K562 (cell line): ENCODE data around the gene MYO1D. TPM values are rescaled to one million over a fixed set of nuclear protein-coding genes. Genes with fewer than 3 reads are reported as not detected.

ENCODE experiments used
- ATAC-seq: fragments of 200-7000 bp; cut with Tn5 transposase; 3 replicates; pipeline ENCODE4 v1.9.1; 2020; ENCODE audit warnings: moderate library complexity
- BruUV-seq: library from RNA; stranded (reverse); fragments of 400-500 nt; replicated peaks from 2 replicates; lab custom pipeline; 2021; lab: Mats Ljungman, UMichigan
- CTCF ChIA-PET: fragments of 300-600 bp; formaldehyde crosslinking; extraction: SDS; loops from one replicate; lab custom pipeline; 2021; ENCODE audit warnings: low intra/inter-chr PET ratio; lab: Yijun Ruan, JAX
- POLR2A ChIA-PET: fragments of 300-600, 350-650 bp; sonication (Branson Sonifier 250); formaldehyde crosslinking; extraction: SDS; loops from one replicate; lab custom pipeline; 2021; ENCODE audit warnings: antibody characterized with exemption, inconsistent platforms; lab: Yijun Ruan, JAX
- DNase-seq, 4 experiments: peaks; one replicate each; pipeline versions ENCODE4 v3.0.0 to v3.0.0-alpha.2; 2011 to 2018; ENCODE audit warnings: low spot score in 3 of 4, mixed read lengths in 3 of 4; ENCODE audit errors: extremely low read depth in 1 of 4
- FAIRE-seq: peaks from 2 replicates; lab custom pipeline; 2011; peaks lifted over from hg19 to GRCh38; lab: Jason Lieb, UNC
- H2AFZ ChIP-seq: 2 replicates; pipeline ENCODE4 v1.6.0; 2011; ENCODE audit warnings: low read depth, low read length, control low read depth, inconsistent platforms
- H3K27ac ChIP-seq: fragments of 200-600 bp; 3 replicates; pipeline ENCODE4 v1.8.0; 2011; ENCODE audit warnings: low read depth, mild to moderate bottlenecking, control low read depth, inconsistent platforms, low read length, moderate library complexity, mixed read lengths; ENCODE audit errors: extremely low read depth
- H3K27me3 ChIP-seq, 2 experiments: fragments of 300-600 bp in 1 of 2; 2 replicates in 1 of 2; 3 replicates in 1 of 2; pipeline versions ENCODE4 v1.6.0 to v1.8.0; 2011; ENCODE audit warnings: inconsistent platforms in 2 of 2, low read length in 2 of 2, mild to moderate bottlenecking in 1 of 2, mixed read lengths in 1 of 2, moderate library complexity in 1 of 2; ENCODE audit not compliant: control insufficient read depth in 2 of 2, insufficient read depth in 2 of 2
- H3K36me3 ChIP-seq: fragments of 300-600 bp; 3 replicates; pipeline ENCODE4 v1.8.0; 2011; ENCODE audit warnings: mild to moderate bottlenecking, low read length, inconsistent platforms; ENCODE audit not compliant: control insufficient read depth, insufficient read depth
- H3K4me1 ChIP-seq, 2 experiments: fragments of 200-600 bp in 1 of 2; replicated peaks in 1 of 2; 2 replicates in 1 of 2; 3 replicates in 1 of 2; pipeline versions ENCODE4 v1.5.1 to v1.8.0; 2011; ENCODE audit warnings: inconsistent platforms in 2 of 2, low read length in 2 of 2, mild to moderate bottlenecking in 1 of 2, mixed read lengths in 1 of 2, moderate library complexity in 1 of 2; ENCODE audit not compliant: control insufficient read depth in 2 of 2, insufficient read depth in 2 of 2
- H3K4me2 ChIP-seq: 2 replicates; pipeline ENCODE4 v1.6.1; 2011; ENCODE audit warnings: low read length, control low read depth, inconsistent platforms, mixed read lengths; ENCODE audit not compliant: insufficient read depth
- H3K4me3 ChIP-seq: fragments of 200-600 bp; sonication (generic), shearing (Covaris generic); 2 replicates; pipeline ENCODE4 v1.5.1; 2016; ENCODE audit warnings: control low read depth, inconsistent platforms
- H3K79me2 ChIP-seq: fragments of 200-600 bp; 3 replicates; pipeline ENCODE4 v1.8.0; 2011; ENCODE audit warnings: low read length, inconsistent platforms; ENCODE audit not compliant: control insufficient read depth, insufficient read depth
- H3K9ac ChIP-seq, 2 experiments: 2 replicates each; pipeline versions ENCODE4 v1.6.0 to v1.6.1; 2011; ENCODE audit warnings: low read depth in 2 of 2, low read length in 2 of 2, control low read depth in 1 of 2, inconsistent platforms in 1 of 2, mild to moderate bottlenecking in 1 of 2, mixed read lengths in 1 of 2; ENCODE audit not compliant: insufficient read depth in 1 of 2
- H3K9me1 ChIP-seq: one replicate; pipeline ENCODE4 v1.6.0; 2011; ENCODE audit warnings: inconsistent platforms, mild to moderate bottlenecking, low read length, moderate library complexity; ENCODE audit not compliant: control insufficient read depth, insufficient read depth
- H3K9me3 ChIP-seq: replicated peaks from 2 replicates; pipeline ENCODE4 v1.5.1; 2011; ENCODE audit warnings: low read depth, low read length, inconsistent platforms; ENCODE audit not compliant: control insufficient read depth, insufficient read depth
- H4K20me1 ChIP-seq: replicated peaks from 2 replicates; pipeline ENCODE4 v1.6.1; 2011; ENCODE audit warnings: low read length, inconsistent platforms, mixed read lengths; ENCODE audit not compliant: control insufficient read depth, insufficient read depth
- NFXL1 ChIP-seq: fragments of 450-650 bp; formaldehyde crosslinking; IDR thresholded peaks from 2 replicates; pipeline ENCODE4 v1.4.0; 2021; ENCODE audit warnings: mild to moderate bottlenecking
- NR0B1 ChIP-seq: fragments of 450-650 bp; IDR thresholded peaks from one replicate; pipeline ENCODE4 v1.6.1; 2018; ENCODE audit warnings: mild to moderate bottlenecking, moderate library complexity; ENCODE audit not compliant: partially characterized antibody
- RUNX1 ChIP-seq: sonication (generic); IDR thresholded peaks from 2 replicates; pipeline ENCODE4 v1.6.1; 2016; ENCODE audit warnings: antibody characterized with exemption, low read depth
- SMAD2 ChIP-seq: fragments of 150-350 bp; IDR thresholded peaks from 2 replicates; pipeline ENCODE4 v1.6.1; 2014; ENCODE audit warnings: low read depth, mild to moderate bottlenecking, low read length
- ZBTB40 ChIP-seq, 2 experiments: fragments of 450-650 bp in 1 of 2; sonication (generic) in 1 of 2; formaldehyde crosslinking in 1 of 2; IDR thresholded peaks; 2 replicates each; pipeline versions ENCODE4 v1.7.1 to v1.9.0; 2016 to 2022; ENCODE audit warnings: inconsistent platforms in 1 of 2, mild to moderate bottlenecking in 1 of 2, missing genetic modification reagents in 1 of 2
- ZFPM2 ChIP-seq: fragments of 250-450 bp; sonication (Bioruptor Pico); IDR thresholded peaks from 2 replicates; pipeline ENCODE4 v1.5.1; 2022; ENCODE audit warnings: mild to moderate bottlenecking
- ZNF282 ChIP-seq: sonication (generic); formaldehyde crosslinking; IDR thresholded peaks from 2 replicates; pipeline ENCODE4 v1.8.1; 2023; ENCODE audit warnings: missing genetic modification reagents
- WGBS: fragments of 100-300 bp; shearing (Covaris generic); methylation state at CpG from one replicate; pipeline ENCODE4 v1.1.6; 2016; ENCODE audit warnings: low coverage, mixed read lengths; ENCODE audit not compliant: insufficient coverage; ENCODE audit errors: missing lambda C conversion rate; 5-methylcytosine and 5-hydroxymethylcytosine counted together
- in situ Hi-C: fragments of 300-500 bp; cut with MboI; formaldehyde crosslinking; loops from 4 replicates; pipeline ENCODE4 v1.15.0; 2018; ENCODE audit warnings: inconsistent platforms, mixed read lengths
- intact Hi-C: fragments of 100-400 bp; cut with micrococcal nuclease; formaldehyde crosslinking; loops from 2 replicates; pipeline ENCODE4 v1.14.2; 2022
- polyA plus RNA-seq, 8 experiments: library from polyadenylated mRNA; depleted of rRNA in 4 of 8; stranded (reverse) in 5 of 8; unstranded in 3 of 8; fragments of >200 nt; fragmentation: Nextera tagmentation in 2 of 8; fragmentation: Illumina TruSeq in 1 of 8; extraction: Ambion mirVana in 2 of 8; extraction: Trizol in 1 of 8; gene quantifications; 2 replicates each; pipeline versions ENCODE4 v1.2.1 to v1.2.3, GENCODE V29; 2011 to 2014; ENCODE audit warnings: inconsistent platforms in 1 of 8, missing spikeins in 1 of 8
- total RNA-seq, 7 experiments: library from RNA; depleted of rRNA in 6 of 7; stranded (reverse); fragments of >200 nt in 6 of 7; fragmentation: Illumina TruSeq in 2 of 7; extraction: Trizol in 2 of 7; gene quantifications; 2 replicates each; pipeline versions ENCODE4 v1.2.1 to v1.2.3, GENCODE V29; 2011 to 2021; ENCODE audit warnings: low replicate concordance in 1 of 7
- TF ChIP-seq, protein P1 (sequence below): fragments of 250-450 bp; sonication (Bioruptor Pico); IDR thresholded peaks from 2 replicates; pipeline ENCODE4 v1.6.1; 2021; ENCODE audit warnings: mild to moderate bottlenecking
- TF ChIP-seq, protein P2 (sequence below): fragments of 250-450 bp; sonication (Bioruptor Pico); IDR thresholded peaks from 2 replicates; pipeline ENCODE4 v1.8.0; 2021; ENCODE audit warnings: mild to moderate bottlenecking, moderate library complexity

MYO1D gene
- total and polyA plus RNA-seq, 9 of the 15 experiments (the other 6 are each of a cell fraction or from before 2014, with no cell fraction given) = 2.1 to 71.2 (median 45.4) TPM

DNA sequence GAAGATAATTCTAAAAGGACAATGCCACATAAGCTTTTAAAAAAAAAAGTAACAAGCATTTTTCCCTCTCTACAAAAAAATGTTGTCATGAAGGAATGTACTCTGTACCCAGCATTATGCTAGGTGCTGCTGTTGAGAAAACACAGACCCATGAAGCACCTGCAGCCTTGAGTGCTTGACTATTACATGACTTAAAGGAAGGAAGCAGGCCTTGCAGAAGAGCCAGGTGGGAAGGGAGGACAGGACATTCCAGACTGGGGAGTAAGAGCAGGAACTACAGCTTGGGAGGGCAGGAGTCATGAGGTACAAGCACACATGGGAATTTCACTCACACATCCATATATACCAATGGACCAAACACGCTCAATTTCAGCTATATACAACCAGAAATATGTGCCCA is 3.8 kb downstream of the MYO1D start:
- no peak for FAIRE-seq
- Histone ChIP-seq H3K27me3 (no peaks in the 10 kb centered on the region), H3K4me3 (no peak overlapping the region), H3K9me3 (no peaks in the 10 kb centered on the region), H3K9me1 (no peaks in the 10 kb centered on the region), H3K36me3 (peaks cover 19% of the 10 kb centered on the region; the same call in 2 of the 3 replicates), H3K27ac (no peak overlapping the region), H3K4me2 (no peak overlapping the region), H3K79me2 (peaks cover 78% of the 10 kb centered on the region), H4K20me1 (no peaks in the 10 kb centered on the region), H2AFZ (no peak overlapping the region), H3K9ac (no peak overlapping the region), H3K4me1 (peaks cover 21 to 46% of the 10 kb centered on the region in 2 experiments)
- 92% methylated on average over 1 of the region's 1 CpG for WGBS
- BruUV-seq = no TSS peak
- in situ Hi-C loops = loop anchor here (10.0 kb wide), 1 partner anchor 88 kb away; no protein-coding TSS in a partner anchor
- no peak for ATAC-seq
- ChIA-PET POLR2A (interaction anchor here (1.0 to 6.9 kb wide), 2 partner anchors 10 to 13 kb away, joined by 5 to 51 read pairs; no protein-coding TSS in a partner anchor), CTCF (no interaction called here)
- intact Hi-C loops = no loop called here
- no peak for DNase-seq
- TF ChIP-seq, protein P1, sequence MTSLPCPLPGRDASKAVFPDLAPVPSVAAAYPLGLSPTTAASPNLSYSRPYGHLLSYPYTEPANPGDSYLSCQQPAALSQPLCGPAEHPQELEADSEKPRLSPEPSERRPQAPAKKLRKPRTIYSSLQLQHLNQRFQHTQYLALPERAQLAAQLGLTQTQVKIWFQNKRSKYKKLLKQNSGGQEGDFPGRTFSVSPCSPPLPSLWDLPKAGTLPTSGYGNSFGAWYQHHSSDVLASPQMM (CRISPR knock-in tag) = no peak
- TF ChIP-seq NFXL1 (CRISPR knock-in tag) (no peak), ZBTB40 (IDR thresholded peaks at IDR 0.05) (no peak), ZBTB40 (CRISPR knock-in tag; IDR thresholded peaks at IDR 0.05) (no peak), NR0B1 (no peak), RUNX1 (no peak), SMAD2 (no peak), ZNF282 (CRISPR knock-in tag) (no peak), ZFPM2 (no peak)
- TF ChIP-seq, protein P2, sequence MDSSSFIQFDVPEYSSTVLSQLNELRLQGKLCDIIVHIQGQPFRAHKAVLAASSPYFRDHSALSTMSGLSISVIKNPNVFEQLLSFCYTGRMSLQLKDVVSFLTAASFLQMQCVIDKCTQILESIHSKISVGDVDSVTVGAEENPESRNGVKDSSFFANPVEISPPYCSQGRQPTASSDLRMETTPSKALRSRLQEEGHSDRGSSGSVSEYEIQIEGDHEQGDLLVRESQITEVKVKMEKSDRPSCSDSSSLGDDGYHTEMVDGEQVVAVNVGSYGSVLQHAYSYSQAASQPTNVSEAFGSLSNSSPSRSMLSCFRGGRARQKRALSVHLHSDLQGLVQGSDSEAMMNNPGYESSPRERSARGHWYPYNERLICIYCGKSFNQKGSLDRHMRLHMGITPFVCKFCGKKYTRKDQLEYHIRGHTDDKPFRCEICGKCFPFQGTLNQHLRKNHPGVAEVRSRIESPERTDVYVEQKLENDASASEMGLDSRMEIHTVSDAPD = no peak
